Stomach smooth muscle (tissue), 2 donors: ENCODE results near the gene BRD8.

Experiments used
- H3K27ac ChIP-seq: one replicate; pipeline ENCODE4 v1.7.0; 2013; ENCODE audit warnings: mild to moderate bottlenecking, low read length, inconsistent platforms
- H3K27me3 ChIP-seq, 2 donors: one replicate each; pipeline ENCODE4 v1.7.0; 2013; ENCODE audit warnings: low read length in 2 of 2; ENCODE audit not compliant: insufficient read depth in 2 of 2, control insufficient read depth in 1 of 2
- H3K36me3 ChIP-seq, 2 donors: one replicate each; pipeline ENCODE4 v1.7.0; 2013; ENCODE audit warnings: low read length in 2 of 2; ENCODE audit not compliant: control insufficient read depth in 2 of 2, insufficient read depth in 2 of 2
- H3K4me1 ChIP-seq: one replicate; pipeline ENCODE4 v1.7.0; 2013; ENCODE audit warnings: low read length; ENCODE audit not compliant: control insufficient read depth, insufficient read depth
- H3K4me3 ChIP-seq, 2 donors: one replicate each; pipeline ENCODE4 v1.7.0; 2013; ENCODE audit warnings: low read length in 2 of 2
- H3K9ac ChIP-seq, 2 donors: one replicate each; pipeline ENCODE4 v1.7.0; 2013; ENCODE audit warnings: low read length in 2 of 2, mild to moderate bottlenecking in 1 of 2
- H3K9me3 ChIP-seq, 2 donors: one replicate each; pipeline ENCODE4 v1.7.0; 2013; ENCODE audit warnings: low read length in 2 of 2; ENCODE audit not compliant: control insufficient read depth in 2 of 2
- donor health status: healthy.
- donor health status: Pancreatic carcinoma.

BRD8 gene

DNA sequence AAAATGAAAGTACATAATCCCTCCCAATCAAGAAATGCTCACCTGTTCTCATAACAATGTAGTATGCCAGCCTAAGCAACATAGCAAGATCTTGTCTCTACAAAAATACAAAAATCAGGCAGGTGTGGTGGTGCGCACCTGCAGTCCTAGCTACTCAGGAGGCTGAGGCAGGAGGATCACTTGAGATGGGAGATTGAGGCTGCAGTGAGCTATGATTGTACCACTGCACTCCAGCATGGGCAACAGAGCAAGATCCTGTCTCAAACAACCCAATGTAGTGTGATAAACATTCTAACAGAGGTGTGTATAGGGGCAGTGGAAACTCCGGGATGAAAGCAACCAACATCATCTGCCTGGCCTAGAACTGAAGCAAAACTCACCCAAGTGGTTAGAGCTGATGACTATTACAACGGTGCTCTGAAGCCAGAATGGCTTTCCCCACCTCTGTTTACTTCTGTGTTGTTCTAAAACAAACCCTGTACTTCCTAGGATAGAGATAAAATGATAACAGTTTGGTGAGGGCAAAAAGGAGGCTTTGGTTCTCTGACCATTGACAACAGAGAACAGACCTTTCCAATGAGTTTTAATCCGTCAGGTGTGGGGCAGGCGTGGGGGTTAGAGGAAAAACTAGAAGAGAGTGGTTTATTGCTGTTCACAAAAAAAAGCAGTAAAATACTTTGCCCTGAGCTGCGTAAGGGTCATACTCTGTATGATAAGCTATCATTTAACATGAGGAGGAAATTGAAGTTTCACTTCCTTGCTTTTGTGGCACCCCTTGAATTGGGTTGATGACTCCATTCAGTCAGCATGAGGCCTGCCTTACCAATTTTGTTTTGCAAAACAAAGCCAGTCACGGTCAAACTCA lies 75.7 kb downstream of the BRD8 start:
- Histone ChIP-seq H3K27ac (no peak overlapping the region), H3K27me3 (no peaks in the 10 kb centered on the region), H3K4me1 (no peaks in the 10 kb centered on the region), H3K4me3 (no peak overlapping the region), H3K36me3 (no peaks in the 10 kb centered on the region), H3K9me3 (no peaks in the 10 kb centered on the region), H3K9ac (no peak overlapping the region)

DNA sequence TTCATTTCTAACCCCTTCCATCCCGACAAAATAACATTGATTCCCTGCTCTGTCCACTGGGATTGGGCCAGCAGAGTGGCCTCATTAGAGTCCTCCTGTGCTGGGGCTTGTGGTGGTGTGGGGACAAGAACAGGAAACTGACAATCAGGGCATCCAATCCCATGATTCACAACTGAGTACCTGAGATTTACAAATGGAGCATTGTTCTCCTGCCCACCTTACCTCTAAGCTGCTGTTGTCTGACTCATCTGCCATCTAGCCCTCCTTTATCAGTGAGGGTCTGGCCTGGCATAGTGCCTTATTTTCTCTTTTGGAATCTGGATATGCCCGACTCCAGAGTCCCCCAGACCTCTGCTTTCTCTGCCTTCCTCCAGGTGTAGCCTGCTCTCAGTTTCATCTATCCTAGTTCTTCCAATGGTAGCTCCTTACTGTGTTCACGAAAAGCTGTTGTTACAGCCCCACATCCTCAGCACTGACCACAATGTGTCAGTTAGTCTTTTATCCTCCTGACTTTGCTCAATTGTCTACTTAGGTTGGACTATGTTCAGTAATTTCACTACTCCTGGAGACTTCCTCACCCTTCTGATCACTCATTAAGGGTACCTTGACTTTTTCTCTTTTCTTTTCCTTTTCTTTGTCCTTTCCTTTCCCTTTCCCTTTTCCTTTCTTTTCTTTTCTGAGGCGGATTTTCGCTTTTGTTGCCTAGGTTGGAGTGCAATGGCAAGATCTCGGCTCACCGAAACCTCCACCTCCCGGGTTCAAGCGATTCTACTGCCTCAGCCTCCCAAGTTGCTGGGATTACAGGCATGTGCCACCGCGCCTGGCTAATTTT lies 81.2 kb downstream of the BRD8 start:
- no peaks in the 10 kb centered on the region for H3K4me1 ChIP-seq
- peaks cover 0 to 3% of the 10 kb centered on the region in 2 donors for H3K27me3 ChIP-seq
- H3K27ac ChIP-seq = no peak overlapping the region
- H3K4me3 ChIP-seq = no peak overlapping the region
- no peaks in the 10 kb centered on the region for H3K36me3 ChIP-seq
- no peaks in the 10 kb centered on the region for H3K9me3 ChIP-seq
- no peak overlapping the region for H3K9ac ChIP-seq

DNA sequence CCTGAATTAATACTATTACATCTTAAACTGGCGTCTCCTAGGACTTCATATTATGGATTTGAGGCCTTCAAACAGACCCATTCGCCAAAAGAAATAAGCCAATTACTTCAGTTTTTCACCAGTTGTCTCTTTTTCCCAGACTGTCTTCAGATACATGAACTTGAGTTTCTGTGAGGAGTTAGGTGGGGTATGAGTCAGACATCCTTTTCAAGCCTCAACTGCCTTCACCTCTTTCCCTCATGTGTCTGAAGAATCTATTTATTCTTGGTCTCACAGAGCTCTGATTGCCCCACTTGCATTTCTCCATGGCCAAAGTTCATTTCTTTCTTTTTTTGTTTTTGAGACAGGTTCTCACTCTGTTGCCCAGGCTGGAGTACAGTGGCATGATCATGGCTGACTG lies 82.1 kb downstream of the BRD8 start:
- Histone ChIP-seq H3K4me3 (no peak overlapping the region), H3K4me1 (no peaks in the 10 kb centered on the region), H3K27ac (no peak overlapping the region), H3K9ac (no peak overlapping the region), H3K36me3 (no peaks in the 10 kb centered on the region), H3K27me3 (peaks cover 0 to 3% of the 10 kb centered on the region in 2 donors), H3K9me3 (no peaks in the 10 kb centered on the region)

GRCh38 chr5:138095100-138095907 lies 83.1 kb downstream of the BRD8 start:
- Histone ChIP-seq H3K9ac (no peak overlapping the region), H3K9me3 (no peaks in the 10 kb centered on the region), H3K4me1 (no peaks in the 10 kb centered on the region), H3K27ac (no peak overlapping the region), H3K36me3 (no peaks in the 10 kb centered on the region), H3K27me3 (peaks cover 0 to 3% of the 10 kb centered on the region in 2 donors), H3K4me3 (no peak overlapping the region)

DNA sequence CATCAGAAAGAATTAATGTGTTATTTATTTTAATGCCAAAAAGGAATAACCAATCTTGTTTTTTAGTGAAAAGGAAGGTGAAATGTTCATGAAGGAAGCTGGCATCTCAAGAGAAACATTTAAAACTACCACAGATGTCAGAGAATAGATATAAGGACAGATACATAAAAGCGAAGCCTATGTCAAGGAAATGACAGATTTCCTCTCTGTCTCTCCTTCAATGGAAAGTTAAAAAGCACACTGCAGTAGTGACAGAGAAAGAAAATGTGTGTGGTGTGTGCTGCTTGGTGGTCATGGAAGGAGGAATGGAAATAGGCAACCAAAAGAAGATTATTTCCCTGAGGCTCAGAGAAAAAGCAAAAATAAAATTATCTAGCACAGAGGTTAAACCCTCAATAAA lies 85.4 kb downstream of the BRD8 start:
- no peak overlapping the region for H3K9ac ChIP-seq
- H3K27me3 ChIP-seq = peaks cover 0 to 3% of the 10 kb centered on the region in 2 donors
- no peaks in the 10 kb centered on the region for H3K36me3 ChIP-seq
- H3K9me3 ChIP-seq = no peaks in the 10 kb centered on the region
- no peak overlapping the region for H3K27ac ChIP-seq
- no peaks in the 10 kb centered on the region for H3K4me1 ChIP-seq
- H3K4me3 ChIP-seq = no peak overlapping the region

DNA sequence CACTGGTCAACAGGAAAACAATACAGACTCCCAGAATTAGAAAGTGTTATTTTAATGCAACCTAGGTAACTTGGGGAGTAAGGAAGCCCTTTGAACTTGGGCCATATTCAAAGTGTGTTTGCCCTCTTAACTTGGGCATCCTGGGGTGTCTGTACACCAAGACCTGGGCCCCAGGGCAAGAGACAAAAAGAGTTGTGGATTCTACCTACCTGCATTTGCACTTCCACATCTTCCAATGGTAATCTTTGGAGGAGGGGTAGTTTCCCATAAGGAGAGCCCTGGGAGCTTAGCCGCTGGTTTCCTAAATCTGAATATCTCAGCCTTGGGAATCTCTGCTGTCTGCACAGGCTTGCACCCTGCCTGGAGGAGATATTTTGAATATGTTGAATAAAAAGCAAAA lies 86.1 kb downstream of the BRD8 start:
- no peaks in the 10 kb centered on the region for H3K36me3 ChIP-seq
- no peaks in the 10 kb centered on the region for H3K4me1 ChIP-seq
- H3K4me3 ChIP-seq = no peak overlapping the region
- no peak overlapping the region for H3K27ac ChIP-seq
- peaks cover 0 to 3% of the 10 kb centered on the region in 2 donors for H3K27me3 ChIP-seq
- no peaks in the 10 kb centered on the region for H3K9me3 ChIP-seq
- H3K9ac ChIP-seq = no peak overlapping the region

- no peaks in the 10 kb centered on the region for H3K36me3 ChIP-seq
- no peaks in the 10 kb centered on the region for H3K27me3 ChIP-seq
- H3K9me3 ChIP-seq = no peaks in the 10 kb centered on the region
- no peak overlapping the region for H3K4me3 ChIP-seq
- no peak overlapping the region for H3K9ac ChIP-seq
- H3K27ac ChIP-seq = no peak overlapping the region
- H3K4me1 ChIP-seq = no peaks in the 10 kb centered on the region
Observed at GRCh38 chr5:138091685-138092084, 86.7 kb downstream of the BRD8 start.
